Adrenal gland (tissue), 12 donors: ENCODE results near the gene ANAPC2. TPM values are rescaled to one million over a fixed set of nuclear protein-coding genes. Genes with fewer than 3 reads are reported as not detected.
"Not testable (repeated sequence)": the region's sequence is repeated elsewhere in the genome, so short reads cannot be mapped to it uniquely, and the experiment has no call there.

Experiments
- DNase-seq, 7 donors: peaks; one replicate each; pipeline ENCODE4 v3.0.0-alpha.2; 2019 to 2020
- H3K27ac ChIP-seq, 5 donors: fragments of 200-600 bp; sonication (generic) in 4 of 5; 1 replicate in 3 of 5; 2 replicates in 2 of 5; pipeline versions ENCODE4 v1.5.1 to v1.8.0; 2016 to 2020; ENCODE audit warnings: mild to moderate bottlenecking in 1 of 5
- H3K27me3 ChIP-seq: fragments of 200-600 bp; 2 replicates; pipeline ENCODE4 v1.8.0; 2021
- H3K36me3 ChIP-seq, 2 donors: fragments of 200-600 bp; replicated peaks in 1 of 2; 1 replicate in 1 of 2; 2 replicates in 1 of 2; pipeline versions ENCODE4 v1.5.1 to v1.8.0; 2018 to 2022
- H3K4me1 ChIP-seq, 2 donors: fragments of 200-600 bp; replicated peaks in 1 of 2; 1 replicate in 1 of 2; 2 replicates in 1 of 2; pipeline versions ENCODE4 v1.5.1 to v1.8.0; 2018 to 2021
- H3K4me3 ChIP-seq, 4 donors: fragments of 200-600 bp; sonication (generic) in 3 of 4; one replicate each; pipeline ENCODE4 v1.5.1; 2016 to 2018
- H3K9me3 ChIP-seq, 3 donors: fragments of 200-600 bp; sonication (generic) in 1 of 3; replicated peaks in 1 of 3; 1 replicate in 2 of 3; 2 replicates in 1 of 3; pipeline versions ENCODE4 v1.5.1 to v1.8.0; 2016 to 2021
- CTCF ChIP-seq, 6 experiments: fragments of 450-650 bp in 4 of 6; fragments of 200-600 bp in 2 of 6; sonication (generic) in 1 of 6; IDR thresholded peaks; 1 replicate in 5 of 6; 2 replicates in 1 of 6; pipeline versions ENCODE4 v1.5.1 to v1.8.0; 2016 to 2021; ENCODE audit warnings: antibody characterized with exemption in 6 of 6, mild to moderate bottlenecking in 2 of 6, moderate library complexity in 1 of 6
- POLR2A ChIP-seq, 2 donors: fragments of 450-650 bp; IDR thresholded peaks; one replicate each; pipeline ENCODE4 v1.6.1; 2017; ENCODE audit warnings: antibody characterized with exemption in 2 of 2, mild to moderate bottlenecking in 2 of 2, moderate library complexity in 1 of 2
- WGBS, 4 donors: extraction: QIAGEN DNeasy Blood & Tissue Kit in 2 of 4; methylation state at CpG; one replicate each; pipeline versions ENCODE4 v1.1.5 to v1.1.7; 2013 to 2017; 5-methylcytosine and 5-hydroxymethylcytosine counted together
- intact Hi-C, 2 donors: fragments of 100-400 bp; cut with DNase I; formaldehyde crosslinking; loops; one replicate each; pipeline versions ENCODE4 v1.14.1 to v1.15.0; 2022 to 2023
- polyA plus RNA-seq, 3 donors: library from polyadenylated mRNA; stranded (reverse); fragments of 200-250 nt in 2 of 3; fragments of 350-450 nt in 1 of 3; fragmentation: Illumina TruSeq in 1 of 3; extraction: RNeasy Lipid Tissue Mini Kit (QIAGEN cat#74804) in 1 of 3; gene quantifications; one replicate each; pipeline ENCODE4 v1.2.3, GENCODE V29; 2013 to 2014
- total RNA-seq, 9 donors: library from RNA; depleted of rRNA in 4 of 9; stranded (reverse); fragments of >200 nt in 4 of 9; fragments of 120-200 nt in 1 of 9; fragmentation: NEBNext Ultra II Directional in 1 of 9; extraction: Animal tissue kit (Norgen Biotek cat#: 25700) in 1 of 9; gene quantifications; one replicate each; pipeline versions ENCODE4 v1.1.0 to v1.2.4, GENCODE V29; 2013 to 2023
- donor health status: healthy with polysubstance abuse.
- donor health status: Bipolar disorder and iron deficiency.
- donor health status: DM: yes; HTN: yes; CAD: no.
- donor health status: DM: no; HTN: no; CAD: no.
- donor health status: DM: no; HTN: no; CAD: no.
- donor health status: DM: yes; HTN: yes; CAD: no.

ANAPC2 gene
- total and polyA plus RNA-seq, 12 donors, result 7.1 to 162 (median 32.0) TPM

DNA sequence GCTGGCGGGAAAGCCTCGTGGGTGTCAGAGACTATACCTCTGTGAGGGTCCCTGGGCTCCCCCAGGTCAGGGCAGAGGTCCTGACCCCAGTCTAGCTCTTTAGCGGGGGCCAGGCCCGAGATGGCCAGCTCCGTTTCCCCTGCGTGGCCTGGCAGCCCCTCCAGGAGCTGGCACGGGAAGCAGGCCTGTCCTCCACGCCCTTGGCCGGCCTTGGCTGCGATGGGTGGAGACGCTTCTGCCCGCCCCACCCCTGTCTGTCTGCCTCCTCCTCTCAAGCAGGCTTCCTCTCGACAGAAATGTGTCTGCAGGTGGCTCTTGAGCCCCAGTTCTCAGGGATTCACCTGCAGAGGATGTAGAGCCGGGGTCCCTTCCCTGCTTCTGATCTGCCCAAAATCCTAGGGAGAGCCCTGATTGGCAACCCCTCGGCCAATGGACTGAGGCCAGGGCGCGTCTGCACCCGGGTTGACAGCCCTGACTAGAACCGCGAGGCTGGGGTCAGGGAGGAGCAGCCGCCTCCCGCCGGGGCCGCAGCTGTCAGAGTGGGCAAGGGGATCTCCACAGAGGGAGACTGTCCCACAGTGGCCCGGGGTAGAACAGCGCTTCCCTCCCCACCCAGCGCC lies 52.0 kb downstream of the ANAPC2 start:
- Histone ChIP-seq H3K27me3 (peaks cover 60% of the 10 kb centered on the region), H3K4me3 (no peak overlapping the region), H3K27ac (no peak overlapping the region), H3K4me1 (peaks cover 0 to 4% of the 10 kb centered on the region in 2 donors), H3K36me3 (no peaks in the 10 kb centered on the region), H3K9me3 (no peaks in the 10 kb centered on the region)
- 0 to 28% (median 24%) methylated on average over 3 to 27 of the region's 27 CpGs for WGBS, 4 donors
- DNase-seq, result peak in 1 of 7 donors; percentile 27
- no peak for TF ChIP-seq CTCF (IDR thresholded peaks at IDR 0.05)
- no peak for TF ChIP-seq POLR2A (IDR thresholded peaks at IDR 0.05)
- intact Hi-C loops, result no loop called here

GRCh38 chr9:137135154-137135553 lies 53.2 kb downstream of the ANAPC2 start:
- WGBS, 4 donors, result 74 to 79% (median 78%) methylated on average over 9 of the region's 9 CpGs
- H3K27me3 ChIP-seq, result peaks cover 48% of the 10 kb centered on the region

GRCh38 chr9:137134191-137134590 lies 54.2 kb downstream of the ANAPC2 start:
- Histone ChIP-seq H3K4me3 (no peak overlapping the region), H3K36me3 (no peaks in the 10 kb centered on the region), H3K27me3 (peaks cover 38% of the 10 kb centered on the region), H3K4me1 (peaks cover 5 to 9% of the 10 kb centered on the region in 2 donors), H3K27ac (no peak overlapping the region), H3K9me3 (no peaks in the 10 kb centered on the region)
- 68 to 87% (median 78%) methylated on average over 4 of the region's 4 CpGs for WGBS, 4 donors
- TF ChIP-seq CTCF (IDR thresholded peaks at IDR 0.05) (no peak), POLR2A (IDR thresholded peaks at IDR 0.05) (no peak)
- intact Hi-C loops, result no loop called here
- no peak for DNase-seq

More at GRCh38 chr9:137135154-137135553, 53.2 kb downstream of the ANAPC2 start:
- intact Hi-C loops, H3K9me3 ChIP-seq, H3K36me3 ChIP-seq, H3K4me3 ChIP-seq, H3K27ac ChIP-seq, DNase-seq, H3K4me1 ChIP-seq: not testable (repeated sequence)

GRCh38 chr9:137130176-137130755 lies 58.1 kb downstream of the ANAPC2 start:
- intact Hi-C loops, result no loop called here
- 9 to 20% (median 10%) methylated on average over 1 to 58 of the region's 58 CpGs for WGBS, 4 donors
- no peak for TF ChIP-seq POLR2A (IDR thresholded peaks at IDR 0.05)
- no peak for TF ChIP-seq CTCF (IDR thresholded peaks at IDR 0.05)
- Histone ChIP-seq H3K9me3 (no peaks in the 10 kb centered on the region), H3K4me3 (peak overlapping the region in 3 of 4 donors; percentile 52 to 94 (median 81)), H3K27ac (peak overlapping the region in 2 of 5 donors; percentile 13 to 66), H3K4me1 (peaks cover 15 to 26% of the 10 kb centered on the region in 2 donors), H3K36me3 (no peaks in the 10 kb centered on the region), H3K27me3 (peaks cover 3% of the 10 kb centered on the region)
- DNase-seq, result no peak
